ENCODE data around the gene HFM1. TPM values are rescaled to one million over a fixed set of nuclear protein-coding genes. Genes with fewer than 3 reads are reported as not detected.

HFM1 gene
- total RNA-seq, 1 donor from 2014 or later = 0.79 TPM

DNA sequence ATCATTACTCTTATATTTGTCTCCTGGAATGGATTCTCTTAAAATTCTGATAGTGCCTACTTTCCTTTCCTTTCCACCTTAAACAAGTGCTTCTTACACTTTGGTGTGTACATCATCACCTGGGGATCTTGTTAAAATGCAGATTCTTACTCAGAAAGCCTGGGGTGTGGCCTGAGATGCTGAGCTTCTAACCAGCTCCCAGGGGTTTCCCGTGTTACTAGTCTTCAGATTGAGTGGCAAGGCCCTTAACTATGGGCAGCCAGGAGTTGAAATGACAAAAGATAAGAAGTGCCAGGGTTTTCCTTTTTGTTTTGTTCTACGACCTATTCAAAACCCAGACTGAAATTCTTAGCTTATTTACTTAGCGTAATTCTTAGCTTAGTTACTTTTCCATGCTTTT lies 159.2 kb downstream of the HFM1 start:
- no peak overlapping the region for H3K4me3 ChIP-seq (ENCODE audit: low read depth, low read length)
- no peaks in the 10 kb centered on the region for H3K36me3 ChIP-seq (ENCODE audit: control insufficient read depth, insufficient read depth, low read length)
- no peaks in the 10 kb centered on the region for H3K27me3 ChIP-seq (ENCODE audit: control insufficient read depth, insufficient read depth, low read length)
- no peak for TF ChIP-seq CTCF (IDR thresholded peaks at IDR 0.05; ENCODE audit: insufficient read depth, low read length, poor library complexity, severe bottlenecking)
- no peak for DNase-seq (ENCODE audit: low read depth)

GRCh38 chr1:91244737-91245136 lies 159.9 kb downstream of the HFM1 start:
- DNase-seq (ENCODE audit: low read depth) = no peak
- no peak for TF ChIP-seq CTCF (IDR thresholded peaks at IDR 0.05; ENCODE audit: insufficient read depth, low read length, poor library complexity, severe bottlenecking)
- H3K27me3 ChIP-seq (ENCODE audit: control insufficient read depth, insufficient read depth, low read length) = no peaks in the 10 kb centered on the region
- no peaks in the 10 kb centered on the region for H3K36me3 ChIP-seq (ENCODE audit: control insufficient read depth, insufficient read depth, low read length)
- no peak overlapping the region for H3K4me3 ChIP-seq (ENCODE audit: low read depth, low read length)

DNA sequence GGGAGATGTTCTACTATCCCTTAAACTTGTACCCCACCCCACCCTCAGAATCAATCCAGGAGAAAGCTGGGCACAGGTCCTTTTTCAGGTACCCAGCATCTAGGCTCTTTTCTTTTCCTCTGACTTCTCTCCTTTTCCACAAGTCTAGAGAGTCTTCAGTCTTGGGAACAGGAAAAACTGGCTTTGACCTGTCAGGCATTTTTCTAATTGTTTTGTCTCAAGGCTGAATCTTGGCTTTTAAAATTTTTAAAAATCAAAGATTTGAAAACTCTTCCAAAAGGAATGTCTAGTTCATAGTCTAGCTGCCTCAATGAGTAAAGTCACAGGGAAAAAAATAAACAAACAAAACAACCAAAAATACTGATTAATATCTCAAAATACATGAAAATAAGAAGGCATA lies 161.5 kb downstream of the HFM1 start:
- no peak overlapping the region for H3K4me3 ChIP-seq (ENCODE audit: low read depth, low read length)
- no peak for TF ChIP-seq CTCF (IDR thresholded peaks at IDR 0.05; ENCODE audit: insufficient read depth, low read length, poor library complexity, severe bottlenecking)
- no peaks in the 10 kb centered on the region for H3K36me3 ChIP-seq (ENCODE audit: control insufficient read depth, insufficient read depth, low read length)
- no peaks in the 10 kb centered on the region for H3K27me3 ChIP-seq (ENCODE audit: control insufficient read depth, insufficient read depth, low read length)
- DNase-seq (ENCODE audit: low read depth) = no peak

DNA sequence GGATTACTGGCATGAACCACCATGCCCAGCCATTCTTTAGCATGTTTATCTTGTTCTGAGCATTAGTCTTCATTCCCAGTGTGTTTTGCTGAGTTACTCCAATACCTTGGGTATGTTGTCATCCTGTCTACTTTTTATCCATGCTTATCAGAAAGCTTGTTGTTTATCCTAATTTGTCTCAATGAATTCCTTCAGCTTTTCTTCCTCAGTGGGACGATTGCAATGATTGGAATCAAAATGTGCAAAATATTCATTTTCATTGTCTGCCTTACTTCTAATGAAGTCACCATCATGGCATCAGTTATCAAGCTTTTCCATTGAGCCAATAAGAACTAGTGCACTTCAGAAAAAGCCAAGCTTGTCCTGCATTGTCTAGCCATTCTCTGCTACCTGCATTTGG lies 170.5 kb downstream of the HFM1 start:
- TF ChIP-seq CTCF (IDR thresholded peaks at IDR 0.05; ENCODE audit: insufficient read depth, low read length, poor library complexity, severe bottlenecking) = no peak
- H3K27me3 ChIP-seq (ENCODE audit: control insufficient read depth, insufficient read depth, low read length) = no peaks in the 10 kb centered on the region
- no peak for DNase-seq (ENCODE audit: low read depth)
- H3K36me3 ChIP-seq (ENCODE audit: control insufficient read depth, insufficient read depth, low read length) = no peaks in the 10 kb centered on the region
- no peak overlapping the region for H3K4me3 ChIP-seq (ENCODE audit: low read depth, low read length)

- no peaks in the 10 kb centered on the region for H3K36me3 ChIP-seq (ENCODE audit: control insufficient read depth, insufficient read depth, low read length)
- no peak for DNase-seq (ENCODE audit: low read depth)
- no peak for TF ChIP-seq CTCF (IDR thresholded peaks at IDR 0.05; ENCODE audit: insufficient read depth, low read length, poor library complexity, severe bottlenecking)
- H3K4me3 ChIP-seq (ENCODE audit: low read depth, low read length) = no peak overlapping the region
- no peaks in the 10 kb centered on the region for H3K27me3 ChIP-seq (ENCODE audit: control insufficient read depth, insufficient read depth, low read length)
Measured at GRCh38 chr1:91226741-91227140, 177.9 kb downstream of the HFM1 start.

GRCh38 chr1:91224878-91225277 lies 179.8 kb downstream of the HFM1 start:
- no peak for TF ChIP-seq CTCF (IDR thresholded peaks at IDR 0.05; ENCODE audit: insufficient read depth, low read length, poor library complexity, severe bottlenecking)
- Histone ChIP-seq H3K4me3 (ENCODE audit: low read depth, low read length) (no peak overlapping the region), H3K27me3 (ENCODE audit: control insufficient read depth, insufficient read depth, low read length) (no peaks in the 10 kb centered on the region), H3K36me3 (ENCODE audit: control insufficient read depth, insufficient read depth, low read length) (no peaks in the 10 kb centered on the region)
- DNase-seq (ENCODE audit: low read depth) = no peak
